GM18868 (cell line): ENCODE results near the gene ZNF19.

Experiments
- ATAC-seq: cut with Tn5 transposase; IDR thresholded peaks from one replicate; pipeline ENCODE4 v1.9.1; 2021; ENCODE audit warnings: mild to moderate bottlenecking, moderate library complexity; ENCODE audit not compliant: unreplicated experiment

ZNF19 gene

DNA sequence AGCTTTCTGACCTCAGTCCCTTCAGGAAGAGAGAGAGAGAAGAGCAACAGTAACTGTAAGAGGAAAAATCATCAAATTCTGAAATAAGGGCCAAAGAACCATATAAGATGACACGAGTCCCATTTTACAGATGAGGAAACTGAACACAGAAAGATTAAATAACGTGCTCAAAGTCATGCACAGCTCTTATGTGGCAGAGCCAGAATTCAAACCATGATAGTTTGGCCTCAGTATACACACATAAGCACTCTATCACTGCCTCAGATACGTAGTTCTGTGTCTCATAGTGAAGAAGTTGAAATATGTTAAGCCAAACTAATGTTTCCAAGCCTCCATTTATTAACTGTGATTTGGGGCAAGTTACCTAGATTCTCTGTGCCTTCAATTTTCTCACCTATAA lies 1.9 kb upstream of the ZNF19 start:
- ATAC-seq, result no peak

DNA sequence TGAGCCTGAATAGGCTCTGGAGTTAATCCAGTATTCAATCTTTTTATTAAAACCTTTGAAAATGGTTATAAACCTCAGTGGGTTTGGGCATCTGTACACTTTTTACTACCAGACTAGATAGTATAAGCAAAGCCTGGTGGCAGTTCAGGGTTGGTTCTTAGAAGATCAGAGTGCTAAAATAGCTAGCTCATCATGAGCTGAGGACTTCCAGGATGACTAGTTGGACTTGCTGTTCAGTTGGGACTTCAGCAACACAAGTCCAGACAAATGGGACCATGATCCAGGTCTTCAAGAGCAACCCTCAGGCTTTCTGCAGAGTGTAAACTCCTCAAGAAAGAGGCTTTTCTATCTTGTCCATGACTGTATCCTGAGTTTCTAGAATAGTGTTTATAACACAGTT lies 1.2 kb upstream of the ZNF19 start:
- ATAC-seq, result no peak

DNA sequence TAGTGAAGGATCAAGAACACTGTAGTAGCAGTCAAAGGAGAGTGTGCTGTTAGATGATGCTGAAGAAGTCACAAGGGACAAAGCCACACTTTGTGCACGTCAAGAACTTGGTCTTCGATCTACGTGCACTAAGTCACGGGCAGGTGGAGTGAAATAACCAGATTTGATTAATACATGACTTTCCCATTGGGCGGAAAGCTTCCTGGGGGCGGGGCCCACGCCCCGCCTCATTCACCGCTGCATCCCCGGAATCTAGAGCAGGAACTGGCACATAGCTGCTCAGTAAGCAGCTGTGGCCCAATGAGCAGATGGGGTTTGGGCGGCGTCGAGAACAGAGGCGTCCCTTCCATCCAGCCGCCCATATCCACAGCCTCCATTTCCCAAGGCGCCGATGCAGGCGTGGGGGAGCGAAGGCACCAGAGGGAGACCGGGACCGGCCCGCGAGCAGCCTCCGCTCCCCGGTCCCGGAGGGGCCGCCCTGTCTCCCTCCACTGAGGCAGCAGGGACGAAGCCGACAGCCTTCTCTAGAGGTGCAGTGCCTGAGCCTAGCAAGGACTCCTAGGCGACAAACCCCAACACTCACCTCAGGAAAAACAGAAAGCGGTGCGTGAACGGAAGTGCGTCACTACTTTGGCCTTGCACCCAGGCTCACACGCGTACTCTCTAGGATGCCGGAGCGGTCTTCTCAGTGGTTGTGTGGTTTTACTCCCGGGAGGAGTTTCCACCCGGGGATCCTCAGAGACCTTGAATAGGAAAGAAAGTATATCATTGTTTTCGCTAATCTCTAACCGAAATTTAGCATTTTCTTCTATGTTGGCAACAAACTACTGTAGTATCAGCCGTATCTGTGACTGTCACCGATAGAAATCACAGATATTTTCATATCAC lies 4.9 kb downstream of the ZNF19 start:
- ATAC-seq, result peak; percentile 88

DNA sequence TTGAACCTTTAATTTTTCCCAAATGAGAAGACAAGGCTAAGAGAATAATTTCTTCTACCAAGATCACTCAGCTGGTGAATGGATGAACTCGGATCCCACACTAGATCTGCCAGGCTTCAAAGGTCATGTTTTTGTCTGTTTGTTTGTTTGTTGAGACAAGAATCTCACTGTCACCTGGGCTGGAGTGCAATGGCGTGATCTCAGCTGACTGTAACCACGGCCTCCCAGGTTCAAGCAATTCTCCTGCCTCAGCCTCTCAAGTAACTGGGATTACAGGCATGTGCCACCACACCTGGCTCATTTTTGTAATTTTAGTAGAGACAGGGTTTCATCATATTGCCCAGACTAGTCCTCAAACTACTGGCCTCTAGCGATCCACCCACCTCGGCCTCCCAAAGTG lies 6.6 kb downstream of the ZNF19 start:
- no peak for ATAC-seq

DNA sequence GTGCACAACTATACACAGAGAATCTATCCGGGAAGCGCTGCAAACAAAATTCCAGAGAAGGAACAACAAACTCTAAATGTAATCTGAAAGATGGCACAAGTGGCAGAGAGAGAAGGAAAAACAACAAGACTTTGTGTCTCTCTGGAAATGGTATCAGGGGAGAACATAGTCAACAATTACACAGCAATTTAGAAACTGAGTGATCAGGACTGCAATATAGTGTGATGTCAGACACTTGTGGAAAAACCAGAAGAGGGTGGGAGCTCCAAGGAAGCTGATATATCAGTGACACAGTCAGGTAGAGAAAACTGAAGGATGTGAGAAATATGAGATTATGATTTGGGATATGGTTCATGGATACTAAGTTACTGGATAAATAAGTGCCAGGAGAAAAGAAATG lies 8.2 kb downstream of the ZNF19 start:
- ATAC-seq, result no peak

DNA sequence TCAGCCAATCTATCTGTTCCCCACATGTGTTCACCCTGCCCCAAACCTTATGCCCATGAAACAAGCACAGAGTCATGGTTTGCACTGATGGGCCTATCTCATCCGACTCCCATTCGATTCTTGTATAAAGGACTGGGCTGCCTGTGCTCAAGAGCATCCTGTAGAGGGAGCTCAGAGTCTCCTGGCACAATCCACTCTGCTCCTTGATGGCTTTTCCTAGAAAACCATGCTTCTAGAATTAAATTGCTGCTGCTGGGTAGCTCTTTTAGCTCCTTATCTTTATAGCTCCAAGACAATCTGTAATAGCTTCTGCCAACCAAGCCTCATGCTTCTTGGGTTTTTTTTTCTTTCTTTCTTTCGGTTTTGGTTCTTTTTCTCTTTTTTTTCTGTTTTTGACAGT lies 9.7 kb downstream of the ZNF19 start:
- no peak for ATAC-seq

DNA sequence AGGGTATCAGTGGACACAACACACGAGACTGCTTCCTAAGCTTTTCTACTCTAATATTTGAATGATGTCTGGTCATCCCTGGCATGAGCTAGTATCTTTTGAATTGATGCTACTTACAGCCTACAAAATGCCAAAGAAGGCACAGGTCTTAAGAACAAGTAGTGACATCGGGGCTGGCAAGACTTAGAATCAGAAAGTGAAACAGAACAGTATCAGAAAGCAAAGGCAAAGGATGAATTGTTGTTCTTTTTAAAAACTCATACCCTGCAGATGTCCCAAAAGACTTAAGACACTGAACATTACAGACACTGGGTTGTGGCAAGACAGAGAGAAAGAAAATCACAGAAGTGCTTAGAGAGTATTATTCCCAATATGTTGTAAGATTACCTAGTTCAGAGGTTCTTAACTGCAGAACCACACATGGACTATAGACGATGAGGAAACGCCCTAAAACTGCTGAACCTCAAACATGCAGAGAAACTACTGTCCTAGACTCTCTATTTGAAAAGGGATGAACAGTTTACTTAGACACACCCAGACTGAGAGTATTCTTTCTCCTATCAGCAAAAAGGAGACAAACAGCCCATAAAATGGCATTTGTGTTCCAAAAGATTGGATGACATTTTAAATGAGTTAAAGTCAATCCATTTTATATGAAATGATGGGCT lies 12.5 kb downstream of the ZNF19 start:
- ATAC-seq, result no peak

DNA sequence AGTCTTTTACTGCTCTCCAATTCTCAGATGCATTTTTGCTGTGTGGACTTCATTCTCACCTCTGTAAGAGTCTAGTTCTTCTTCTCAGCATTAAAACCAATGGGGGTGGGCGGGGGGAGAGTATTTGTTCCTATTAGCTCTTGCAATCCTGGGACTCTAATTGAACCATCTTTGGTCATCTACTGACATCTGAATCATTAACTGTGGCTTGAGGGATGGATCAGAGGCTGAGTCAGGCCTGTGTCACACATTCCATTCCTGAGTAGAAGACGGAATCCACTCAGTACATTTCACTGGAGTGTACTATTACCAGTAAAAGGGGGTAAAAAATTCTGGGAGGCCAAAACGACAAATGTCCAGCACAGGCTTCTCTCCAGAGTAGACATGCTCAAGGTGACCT lies 14.3 kb downstream of the ZNF19 start:
- no peak for ATAC-seq

DNA sequence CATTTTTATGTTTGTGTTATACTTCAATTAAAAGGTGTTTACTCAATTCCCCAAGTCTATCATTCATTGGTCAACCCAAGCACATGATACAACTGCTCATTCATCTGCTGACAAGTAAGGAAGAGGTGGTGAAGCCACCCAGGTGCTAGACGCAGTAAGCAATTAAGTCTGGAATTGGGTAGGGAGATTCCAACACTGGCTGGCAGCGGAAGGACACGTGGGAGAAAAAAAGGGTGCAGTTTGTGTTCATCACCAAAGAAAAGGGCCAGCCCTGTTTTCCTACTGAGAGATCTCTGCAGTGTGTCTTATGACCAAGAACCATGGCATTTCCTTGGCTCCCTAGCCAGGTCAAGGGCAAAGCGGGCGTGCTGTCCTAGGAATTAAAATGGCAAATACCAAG lies 15.2 kb downstream of the ZNF19 start:
- no peak for ATAC-seq

DNA sequence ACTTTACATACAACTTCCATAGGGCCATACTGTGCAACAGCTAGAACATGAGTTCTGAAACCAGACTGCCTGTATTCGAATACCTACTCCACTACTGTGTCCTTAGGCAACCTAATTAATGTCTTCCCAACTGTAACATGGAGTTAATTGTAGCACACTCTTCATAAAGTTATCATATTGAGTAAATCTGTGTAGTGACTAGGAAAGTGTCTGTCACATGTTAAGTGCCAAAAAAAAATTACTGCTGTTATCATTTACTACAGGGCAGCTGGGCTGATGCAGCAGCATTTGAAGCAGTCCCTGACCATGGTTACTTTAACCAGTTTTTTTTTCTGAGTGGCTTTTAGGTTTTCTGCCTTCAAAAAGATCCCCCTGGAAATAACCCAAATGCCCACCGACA lies 16.2 kb downstream of the ZNF19 start:
- no peak for ATAC-seq

DNA sequence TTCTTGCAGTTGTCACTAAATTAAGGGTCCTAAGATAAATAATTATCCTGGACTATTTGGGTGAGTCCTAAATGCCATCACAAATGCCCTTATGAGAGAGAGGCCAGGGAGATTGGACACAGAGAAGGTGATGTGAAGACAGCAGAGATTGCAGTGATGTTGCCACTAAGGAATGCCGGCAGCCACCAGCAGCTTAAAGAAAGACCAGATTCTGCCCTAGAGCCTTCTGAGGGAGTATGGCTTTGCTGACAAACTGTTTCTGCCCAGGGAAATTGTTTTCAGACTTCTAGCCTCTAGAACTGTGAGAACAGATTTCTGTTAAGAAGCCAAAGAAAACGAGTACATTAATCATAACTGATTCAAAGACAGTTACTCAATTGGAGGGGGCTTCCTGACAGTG lies 17.1 kb downstream of the ZNF19 start:
- ATAC-seq, result no peak

DNA sequence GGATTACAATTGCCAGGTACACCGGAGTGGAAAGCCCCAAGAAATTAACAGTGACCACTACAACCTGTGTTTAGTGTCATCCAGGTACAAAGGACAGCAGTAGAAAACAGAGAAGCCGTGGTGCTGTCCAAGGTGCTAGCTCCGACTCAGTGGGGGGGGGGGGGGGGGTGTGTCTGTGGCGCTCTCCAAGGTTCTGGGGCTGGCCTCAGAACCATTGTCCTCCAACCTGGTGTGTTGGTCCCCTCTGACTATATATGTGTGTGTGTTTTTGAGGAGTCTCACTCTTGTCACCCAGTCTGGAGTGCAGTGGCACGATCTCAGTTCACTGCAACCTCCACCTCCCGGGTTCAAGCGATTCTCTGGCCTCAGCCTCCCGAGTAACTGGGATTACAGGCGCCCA lies 21.3 kb downstream of the ZNF19 start:
- no peak for ATAC-seq

DNA sequence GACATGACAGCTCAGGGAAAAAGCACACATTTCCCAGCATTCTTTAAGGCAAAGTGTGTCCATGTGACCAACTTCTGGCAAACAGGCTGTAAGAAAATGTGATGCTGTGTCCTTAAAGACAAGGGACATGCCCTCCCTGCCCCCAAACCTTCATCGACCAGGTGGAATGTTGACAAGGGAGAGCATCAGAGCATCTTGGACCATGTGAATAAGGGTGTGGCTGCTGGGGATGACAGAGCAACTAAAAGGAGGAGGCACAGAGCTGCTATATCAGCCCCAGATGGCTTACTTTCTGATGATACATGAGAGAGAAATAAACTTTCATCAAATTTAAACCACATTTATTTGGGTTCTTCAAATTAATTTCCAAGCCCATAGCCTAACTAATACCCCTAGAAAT lies 24.9 kb downstream of the ZNF19 start:
- ATAC-seq, result no peak

DNA sequence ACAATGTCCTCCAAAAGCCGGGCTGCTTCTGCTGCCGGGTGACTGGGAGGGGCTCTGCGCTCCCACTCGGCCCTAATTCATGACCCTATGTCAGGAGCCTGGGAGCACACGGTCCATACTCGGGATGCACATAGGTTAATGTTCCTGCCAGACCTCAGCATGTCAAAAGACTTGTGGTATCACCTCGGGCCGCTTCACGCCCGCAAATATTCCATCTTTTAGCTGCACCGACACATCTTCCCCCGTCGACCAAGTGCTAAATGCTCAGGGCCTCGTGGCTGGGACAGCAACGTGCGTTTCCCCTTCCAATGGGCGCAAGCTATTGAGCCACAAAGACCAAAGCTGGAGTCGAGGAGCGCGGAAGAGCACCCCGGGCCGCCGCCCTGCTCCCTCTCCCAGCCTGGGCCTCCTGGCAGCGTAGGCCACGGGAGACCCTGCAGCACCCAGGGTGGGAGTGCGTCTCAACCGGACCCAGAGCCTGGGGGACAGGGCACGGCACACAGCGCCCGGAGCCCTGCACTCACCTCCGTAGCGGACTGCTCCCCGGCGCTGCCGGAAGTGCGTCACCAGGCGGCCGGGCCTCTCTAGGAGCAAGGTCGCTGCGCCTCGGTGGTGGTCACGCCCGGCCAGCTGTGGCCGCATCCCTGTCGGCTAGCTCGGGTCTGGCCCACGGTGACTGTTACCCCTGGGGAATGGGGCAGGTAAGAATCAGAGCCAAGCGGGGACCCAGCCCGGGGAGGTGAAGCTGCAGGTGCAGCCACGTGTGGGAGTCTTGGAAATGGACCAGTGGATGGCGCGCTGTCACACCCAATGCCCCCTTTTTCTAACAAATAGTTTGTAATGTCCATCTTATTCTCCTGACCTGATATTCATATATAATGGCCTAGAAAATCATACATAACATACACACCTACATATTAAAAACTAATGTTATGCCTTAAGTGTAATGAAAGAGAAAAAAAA lies 27.2 kb downstream of the ZNF19 start, which contains the start of gene ZNF23:
TSS of gene ZNF23 (minus strand) at position 562 of the 963 bp plus-strand sequence. CDS start 5,451 bp downstream, outside the sequence.
- peak; percentile 99 for ATAC-seq

DNA sequence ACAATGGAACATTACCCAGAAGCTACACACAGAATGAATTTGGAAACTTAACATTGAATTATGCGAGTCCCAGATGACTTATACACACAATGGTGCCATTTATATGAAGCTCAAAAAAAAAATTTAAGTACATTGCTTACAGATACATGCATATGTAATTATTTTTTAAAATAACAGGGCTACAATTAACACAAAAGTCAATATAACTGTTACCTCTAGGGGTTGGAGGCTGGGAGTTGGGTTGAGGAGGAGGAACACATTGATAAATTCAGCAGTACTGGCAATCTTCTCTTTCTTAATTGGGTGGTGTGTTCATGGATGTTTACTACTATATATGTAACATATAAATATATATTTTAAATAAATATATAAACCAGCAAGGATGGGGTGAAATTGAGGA lies 28.2 kb downstream of the ZNF19 start:
- ATAC-seq, result no peak

DNA sequence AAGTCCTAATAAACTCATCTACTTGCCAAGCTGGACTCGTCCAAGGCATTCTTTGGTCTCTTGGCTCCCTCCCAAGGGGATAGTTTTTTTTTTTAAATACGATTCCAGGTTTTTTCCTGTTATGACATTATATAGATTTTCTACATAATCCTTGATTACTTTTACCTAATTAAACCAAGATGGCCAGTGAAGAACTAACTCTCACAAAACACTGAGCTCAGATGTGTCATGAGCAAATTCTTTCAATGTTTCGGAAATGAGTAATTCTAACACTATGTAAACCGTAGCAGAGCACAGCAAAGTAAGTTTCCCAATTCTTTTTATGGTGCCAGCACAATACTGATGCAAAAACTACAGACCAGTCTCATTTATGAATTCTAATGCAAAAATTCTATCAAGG lies 28.9 kb downstream of the ZNF19 start:
- ATAC-seq, result no peak

DNA sequence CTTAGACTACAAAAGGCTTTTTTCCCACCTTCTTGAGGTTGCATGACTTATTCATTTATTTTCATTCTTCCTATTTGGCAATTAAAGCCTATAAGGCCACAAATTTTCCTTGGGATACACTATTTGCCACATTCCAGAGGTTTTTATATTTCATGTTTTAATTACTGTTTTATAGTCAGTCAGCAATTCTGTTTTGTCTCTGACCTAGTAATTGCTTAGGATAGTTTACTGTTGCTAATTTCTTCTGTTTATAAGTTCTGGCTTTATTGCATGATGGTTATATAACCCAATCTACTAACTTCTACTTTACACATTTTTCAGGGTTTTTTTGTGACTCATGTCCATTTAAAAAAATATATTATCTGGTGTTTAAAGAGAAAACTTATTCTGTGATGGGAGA lies 29.6 kb downstream of the ZNF19 start:
- no peak for ATAC-seq

DNA sequence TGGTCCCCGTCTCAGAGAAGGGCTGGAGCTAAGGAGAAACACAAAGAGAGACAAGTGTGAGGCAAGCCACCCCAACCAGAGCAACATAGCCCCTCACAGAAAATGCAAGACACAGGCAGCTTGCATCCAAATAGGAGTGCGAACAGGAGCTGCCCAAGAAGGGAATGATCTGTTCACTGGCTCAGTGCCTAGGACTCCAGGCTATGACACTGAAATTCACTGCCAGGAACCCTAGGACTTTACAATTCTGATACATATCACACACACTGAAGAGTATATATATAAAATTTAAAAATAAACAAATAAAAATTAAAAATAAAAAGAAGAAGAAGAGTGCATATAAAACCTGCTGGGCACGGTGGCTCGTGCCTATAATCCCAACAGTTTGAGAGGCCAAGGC lies 32.3 kb downstream of the ZNF19 start:
- no peak for ATAC-seq

DNA sequence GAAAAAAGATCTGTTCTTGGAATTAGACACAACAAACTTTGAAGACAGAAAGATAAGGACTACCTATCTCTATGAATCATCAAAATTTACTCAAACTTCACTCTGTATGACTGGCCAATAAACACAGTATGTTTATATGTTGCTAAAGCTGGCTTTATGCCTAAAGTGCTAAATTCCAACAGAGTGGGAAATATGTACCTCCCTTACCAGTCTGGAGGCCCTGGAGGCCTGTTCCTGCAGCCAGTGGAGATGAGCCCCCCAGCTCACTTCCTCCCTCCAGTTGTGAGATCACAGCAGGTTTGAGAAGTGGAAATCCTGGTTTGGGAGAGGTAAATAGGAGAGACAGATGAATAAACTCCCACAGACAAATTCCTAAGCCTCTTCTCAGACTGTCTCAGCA lies 36.1 kb downstream of the ZNF19 start:
- ATAC-seq, result no peak

DNA sequence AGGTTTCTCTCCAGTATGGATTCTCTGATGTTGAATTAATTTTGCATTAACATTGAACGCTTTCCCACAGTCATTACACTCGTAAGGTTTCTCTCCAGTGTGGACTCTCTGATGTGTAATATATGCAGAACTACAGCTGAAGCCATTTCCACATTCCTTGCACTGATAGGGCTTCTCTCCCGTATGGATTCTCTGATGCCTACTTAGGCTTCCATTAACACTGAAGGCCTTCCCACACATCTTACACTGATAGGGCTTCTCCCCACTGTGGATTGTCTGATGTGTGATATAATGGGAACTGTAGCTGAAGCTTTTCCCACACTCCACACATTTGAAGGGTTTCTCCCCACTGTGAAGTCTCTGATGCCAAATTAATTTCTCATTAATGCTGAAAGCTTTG lies 40.1 kb downstream of the ZNF19 start:
- no peak for ATAC-seq

DNA sequence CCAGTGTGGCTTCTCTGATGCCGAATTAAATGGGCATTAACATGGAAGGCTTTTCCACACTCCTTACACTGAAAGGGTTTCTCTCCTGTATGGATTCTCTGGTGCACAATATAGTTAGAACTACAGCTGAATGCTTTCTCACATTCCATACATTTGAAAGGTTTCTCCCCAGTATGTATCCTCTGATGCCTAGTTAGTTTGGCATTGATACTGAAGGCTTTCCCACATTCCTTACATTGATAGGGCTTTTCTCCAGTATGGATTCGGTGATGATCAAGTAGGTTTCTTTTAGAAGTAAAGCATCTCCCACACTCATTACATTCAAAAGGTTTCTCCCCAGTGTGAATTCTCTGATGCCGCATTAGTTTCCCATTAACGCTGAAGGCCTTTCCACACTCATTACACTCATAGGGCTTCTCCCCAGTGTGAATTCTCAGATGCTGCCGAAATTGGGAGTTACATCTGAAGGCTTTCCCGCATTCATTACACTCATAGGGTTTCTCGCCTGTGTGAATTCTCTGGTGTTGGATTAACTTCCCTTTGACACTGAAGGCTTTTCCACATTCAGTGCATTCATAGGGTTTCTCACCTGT lies 40.8 kb downstream of the ZNF19 start:
- ATAC-seq, result no peak
